Measurements from ENCODE around the gene OR1E1. TPM values are rescaled to one million over a fixed set of nuclear protein-coding genes. Genes with fewer than 3 reads are reported as not detected.
"Not testable (repeated sequence)": the region's sequence is repeated elsewhere in the genome, so short reads cannot be mapped to it uniquely, and the experiment has no call there.

Gene OR1E1
- total RNA-seq (not detected), polyA plus RNA-seq (not detected)

DNA sequence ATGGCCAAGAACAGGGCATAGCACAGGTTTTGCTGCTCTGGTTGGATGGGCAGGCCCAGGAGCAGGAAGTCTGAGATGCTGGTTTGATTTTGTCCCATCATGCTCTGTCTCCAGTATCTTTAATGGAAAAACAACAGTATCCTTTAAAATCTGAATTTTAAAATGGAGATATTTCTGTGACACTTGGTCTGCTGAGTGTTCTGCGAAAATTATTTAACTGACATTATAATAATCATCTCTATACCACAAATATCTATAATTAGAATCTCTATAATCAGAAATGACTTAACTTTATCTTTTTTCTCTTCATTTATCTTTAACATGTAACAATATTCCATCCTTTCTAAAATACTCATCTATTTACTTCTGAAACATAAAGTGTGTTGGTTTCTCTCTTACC, at the start of gene OR1E1:
Gene OR1E1, minus strand, starts transcription at position 101 of the 400 bp plus-strand sequence. Its CDS starts 0 bp downstream, at position 101.
- no peak within 1 kb of the TSS for H3K27ac ChIP-seq (ENCODE audit: insufficient read depth, low read length, poor library complexity, severe bottlenecking)
- H3K27ac Mint-ChIP-seq: no peak within 1 kb of the TSS

GRCh38 chr17:3447625-3448024, 49.4 kb upstream of the OR1E1 start:
- H3K9me3 Mint-ChIP-seq: peaks cover 0 to 1% (median 0%) of the 10 kb centered on the region in 7 donors
- Histone ChIP-seq H3K9me3 (ENCODE audit: control insufficient read depth in 2 of 2, low read length in 2 of 2) (no peaks in the 10 kb centered on the region), H3K36me3 (ENCODE audit: control insufficient read depth, insufficient read depth, low read length) (no peaks in the 10 kb centered on the region), H3K27me3 (ENCODE audit: control insufficient read depth, insufficient read depth, low read length) (peaks cover 5% of the 10 kb centered on the region), H3K4me1 (ENCODE audit: control insufficient read depth, insufficient read depth, low read length, poor library complexity, severe bottlenecking) (no peaks in the 10 kb centered on the region), H3K27ac (ENCODE audit: insufficient read depth, low read length, poor library complexity, severe bottlenecking) (no peak overlapping the region), H3K4me3 (ENCODE audit: low read depth, low read length) (no peak overlapping the region)
- peaks cover 26% of the 10 kb centered on the region for H3K27me3 Mint-ChIP-seq
- no peak for ATAC-seq (ENCODE audit: low read depth in 2 of 2)
- H3K4me3 Mint-ChIP-seq: no peak overlapping the region
- no peaks in the 10 kb centered on the region for H3K36me3 Mint-ChIP-seq
- no peak overlapping the region for H3K27ac Mint-ChIP-seq
- peak in 1 of 3 donors; percentile 1 for DNase-seq
- no peaks in the 10 kb centered on the region for H3K4me1 Mint-ChIP-seq

More for the DNA sequence above, at the start of gene OR1E1:
- Mint-ChIP-seq H3K4me1 (no peaks in the 10 kb centered on the region), H3K36me3 (no peaks in the 10 kb centered on the region), H3K9me3 (peaks cover 0 to 9% (median 4%) of the 10 kb centered on the region in 7 donors), H3K4me3 (no peak within 1 kb of the TSS), H3K27me3 (no peaks in the 10 kb centered on the region)
- Histone ChIP-seq H3K4me3 (ENCODE audit: low read depth, low read length) (no peak within 1 kb of the TSS), H3K4me1 (ENCODE audit: control insufficient read depth, insufficient read depth, low read length, poor library complexity, severe bottlenecking) (no peaks in the 10 kb centered on the region), H3K27me3 (ENCODE audit: control insufficient read depth, insufficient read depth, low read length) (no peaks in the 10 kb centered on the region), H3K36me3 (ENCODE audit: control insufficient read depth, insufficient read depth, low read length) (no peaks in the 10 kb centered on the region), H3K9me3 (ENCODE audit: control insufficient read depth in 2 of 2, low read length in 2 of 2) (no peaks in the 10 kb centered on the region)
- DNase-seq (no peak), ATAC-seq (ENCODE audit: low read depth in 2 of 2) (no peak)

DNA sequence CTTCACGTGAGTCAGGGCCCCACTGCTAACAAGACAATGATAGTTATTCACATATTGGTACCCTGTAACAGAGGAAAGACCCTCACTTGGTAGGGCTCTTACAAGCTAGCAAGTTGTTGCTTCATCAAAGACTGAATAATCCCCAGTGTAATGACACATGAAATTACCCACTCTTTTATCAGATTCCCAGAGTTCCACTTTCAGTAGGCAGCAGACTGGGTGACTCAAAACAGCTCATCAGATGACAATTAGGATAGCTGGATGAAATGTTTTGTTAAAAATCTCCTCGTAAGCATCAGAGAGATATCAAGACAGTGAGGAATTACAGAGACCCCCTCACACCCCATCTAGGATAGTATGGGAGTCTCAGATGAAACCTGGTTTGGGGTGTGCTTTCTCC, 42.2 kb upstream of the OR1E1 start:
- no peak overlapping the region for H3K4me3 ChIP-seq (ENCODE audit: low read depth, low read length)
- H3K9me3 ChIP-seq (ENCODE audit: control insufficient read depth in 2 of 2, low read length in 2 of 2): no peaks in the 10 kb centered on the region
- Mint-ChIP-seq H3K36me3 (no peaks in the 10 kb centered on the region), H3K4me3 (no peak overlapping the region), H3K27me3 (peaks cover 16% of the 10 kb centered on the region), H3K27ac (no peak overlapping the region), H3K9me3 (peaks cover 0 to 2% (median 0%) of the 10 kb centered on the region in 7 donors), H3K4me1 (no peaks in the 10 kb centered on the region)
- no peak for ATAC-seq (ENCODE audit: low read depth in 2 of 2)
- H3K27ac ChIP-seq (ENCODE audit: insufficient read depth, low read length, poor library complexity, severe bottlenecking): no peak overlapping the region
- DNase-seq: no peak
- H3K27me3 ChIP-seq (ENCODE audit: control insufficient read depth, insufficient read depth, low read length): peaks cover 19% of the 10 kb centered on the region
- no peaks in the 10 kb centered on the region for H3K4me1 ChIP-seq (ENCODE audit: control insufficient read depth, insufficient read depth, low read length, poor library complexity, severe bottlenecking)
- no peaks in the 10 kb centered on the region for H3K36me3 ChIP-seq (ENCODE audit: control insufficient read depth, insufficient read depth, low read length)

DNA sequence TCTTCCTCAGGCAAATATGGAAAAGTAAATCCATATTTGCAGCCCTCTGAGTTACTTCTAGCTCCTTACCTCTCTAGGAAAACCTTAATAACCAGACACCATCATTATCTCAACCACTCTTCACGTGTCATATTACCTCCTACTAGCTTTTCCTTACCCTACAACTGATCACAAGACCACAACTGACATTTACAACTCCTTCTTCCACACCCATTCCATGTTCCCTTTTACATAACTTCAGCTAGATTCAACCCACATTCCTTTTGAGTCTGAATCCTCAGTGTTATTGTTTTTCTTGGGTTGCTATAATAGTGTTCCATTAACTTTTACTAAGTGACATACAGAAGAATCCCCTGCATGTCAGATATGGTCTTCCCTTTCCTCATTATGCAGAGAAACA, 40.2 kb upstream of the OR1E1 start:
- DNase-seq: no peak
- Histone ChIP-seq H3K36me3 (ENCODE audit: control insufficient read depth, insufficient read depth, low read length) (no peaks in the 10 kb centered on the region), H3K4me3 (ENCODE audit: low read depth, low read length) (no peak overlapping the region), H3K27me3 (ENCODE audit: control insufficient read depth, insufficient read depth, low read length) (peaks cover 17% of the 10 kb centered on the region), H3K27ac (ENCODE audit: insufficient read depth, low read length, poor library complexity, severe bottlenecking) (no peak overlapping the region), H3K4me1 (ENCODE audit: control insufficient read depth, insufficient read depth, low read length, poor library complexity, severe bottlenecking) (no peaks in the 10 kb centered on the region), H3K9me3 (ENCODE audit: control insufficient read depth in 2 of 2, low read length in 2 of 2) (no peaks in the 10 kb centered on the region)
- H3K27me3 Mint-ChIP-seq: peaks cover 26% of the 10 kb centered on the region
- H3K27ac Mint-ChIP-seq: no peak overlapping the region
- no peak for ATAC-seq (ENCODE audit: low read depth in 2 of 2)
- H3K4me1 Mint-ChIP-seq: no peaks in the 10 kb centered on the region
- no peak overlapping the region for H3K4me3 Mint-ChIP-seq
- no peaks in the 10 kb centered on the region for H3K36me3 Mint-ChIP-seq
- H3K9me3 Mint-ChIP-seq: peaks cover 0 to 2% (median 0%) of the 10 kb centered on the region in 7 donors

DNA sequence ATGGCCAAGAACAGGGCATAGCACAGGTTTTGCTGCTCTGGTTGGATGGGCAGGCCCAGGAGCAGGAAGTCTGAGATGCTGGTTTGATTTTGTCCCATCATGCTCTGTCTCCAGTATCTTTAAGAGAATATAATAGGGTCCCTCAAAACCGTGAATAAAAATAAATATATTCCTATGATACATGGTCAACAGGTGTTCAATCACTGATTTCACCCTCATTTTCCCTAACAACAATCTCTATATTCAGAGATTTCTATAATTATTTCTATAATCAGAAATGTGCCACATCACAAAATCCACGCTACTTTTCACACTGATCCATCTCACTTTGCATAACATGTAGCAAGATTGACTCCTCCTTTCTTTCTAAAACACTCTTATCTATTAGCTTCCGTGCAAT, 35.5 kb upstream of the OR1E1 start, which contains the start of gene OR1E2:
Gene OR1E2, minus strand, starts transcription at position 101 of the 400 bp plus-strand sequence. Its CDS starts 0 bp downstream, at position 101.
- Mint-ChIP-seq H3K36me3 (no peaks in the 10 kb centered on the region), H3K27me3 (peaks cover 37% of the 10 kb centered on the region), H3K9me3 (peaks cover 0 to 6% (median 2%) of the 10 kb centered on the region in 7 donors), H3K4me3 (no peak within 1 kb of the TSS), H3K4me1 (no peaks in the 10 kb centered on the region), H3K27ac (no peak within 1 kb of the TSS)
- H3K27ac ChIP-seq (ENCODE audit: insufficient read depth, low read length, poor library complexity, severe bottlenecking): no peak within 1 kb of the TSS
- no peak for DNase-seq
- no peak within 1 kb of the TSS for H3K4me3 ChIP-seq (ENCODE audit: low read depth, low read length)
- H3K36me3 ChIP-seq (ENCODE audit: control insufficient read depth, insufficient read depth, low read length): no peaks in the 10 kb centered on the region
- H3K4me1 ChIP-seq (ENCODE audit: control insufficient read depth, insufficient read depth, low read length, poor library complexity, severe bottlenecking): no peaks in the 10 kb centered on the region
- no peaks in the 10 kb centered on the region for H3K9me3 ChIP-seq (ENCODE audit: control insufficient read depth in 2 of 2, low read length in 2 of 2)
- no peak for ATAC-seq (ENCODE audit: low read depth in 2 of 2)
- peaks cover 10% of the 10 kb centered on the region for H3K27me3 ChIP-seq (ENCODE audit: control insufficient read depth, insufficient read depth, low read length)

GRCh38 chr17:3433215-3433614, 35.0 kb upstream of the OR1E1 start:
- H3K27me3 Mint-ChIP-seq: peaks cover 32% of the 10 kb centered on the region
- H3K4me1 ChIP-seq (ENCODE audit: control insufficient read depth, insufficient read depth, low read length, poor library complexity, severe bottlenecking); H3K4me3 Mint-ChIP-seq; H3K9me3 Mint-ChIP-seq; DNase-seq; H3K27ac ChIP-seq (ENCODE audit: insufficient read depth, low read length, poor library complexity, severe bottlenecking); H3K27ac Mint-ChIP-seq; H3K4me1 Mint-ChIP-seq; ATAC-seq (ENCODE audit: low read depth in 2 of 2); H3K36me3 ChIP-seq (ENCODE audit: control insufficient read depth, insufficient read depth, low read length); H3K36me3 Mint-ChIP-seq; H3K4me3 ChIP-seq (ENCODE audit: low read depth, low read length); H3K9me3 ChIP-seq (ENCODE audit: control insufficient read depth in 2 of 2, low read length in 2 of 2); H3K27me3 ChIP-seq (ENCODE audit: control insufficient read depth, insufficient read depth, low read length): not testable (repeated sequence)

DNA sequence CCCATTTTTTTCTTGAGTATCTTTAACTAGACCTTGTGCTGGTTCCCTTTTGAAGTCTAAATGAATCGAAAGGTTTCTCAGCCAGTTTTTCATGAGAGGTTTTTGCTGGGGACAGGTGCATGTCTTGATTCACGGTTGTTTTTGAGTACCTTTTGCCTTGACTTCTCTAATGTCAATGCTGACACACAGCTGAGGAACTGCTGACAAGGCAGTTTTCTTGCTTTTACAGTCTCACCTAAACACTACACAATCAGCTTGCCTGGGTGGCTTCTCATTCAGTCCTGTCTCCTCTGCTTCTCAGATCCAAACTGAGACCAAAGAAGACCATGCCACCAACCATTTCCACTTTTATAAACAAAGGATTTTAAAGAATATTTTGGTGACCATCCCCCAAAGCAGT, 20.0 kb upstream of the OR1E1 start:
- Histone ChIP-seq H3K27ac (ENCODE audit: insufficient read depth, low read length, poor library complexity, severe bottlenecking) (no peak overlapping the region), H3K9me3 (ENCODE audit: control insufficient read depth in 2 of 2, low read length in 2 of 2) (no peaks in the 10 kb centered on the region), H3K36me3 (ENCODE audit: control insufficient read depth, insufficient read depth, low read length) (no peaks in the 10 kb centered on the region), H3K27me3 (ENCODE audit: control insufficient read depth, insufficient read depth, low read length) (peaks cover 3% of the 10 kb centered on the region), H3K4me3 (ENCODE audit: low read depth, low read length) (no peak overlapping the region), H3K4me1 (ENCODE audit: control insufficient read depth, insufficient read depth, low read length, poor library complexity, severe bottlenecking) (no peaks in the 10 kb centered on the region)
- no peaks in the 10 kb centered on the region for H3K4me1 Mint-ChIP-seq
- H3K9me3 Mint-ChIP-seq: peaks cover 0 to 3% (median 0%) of the 10 kb centered on the region in 7 donors
- no peak for ATAC-seq (ENCODE audit: low read depth in 2 of 2)
- H3K4me3 Mint-ChIP-seq: no peak overlapping the region
- DNase-seq: no peak
- no peak overlapping the region for H3K27ac Mint-ChIP-seq
- no peaks in the 10 kb centered on the region for H3K36me3 Mint-ChIP-seq
- H3K27me3 Mint-ChIP-seq: peaks cover 12% of the 10 kb centered on the region

DNA sequence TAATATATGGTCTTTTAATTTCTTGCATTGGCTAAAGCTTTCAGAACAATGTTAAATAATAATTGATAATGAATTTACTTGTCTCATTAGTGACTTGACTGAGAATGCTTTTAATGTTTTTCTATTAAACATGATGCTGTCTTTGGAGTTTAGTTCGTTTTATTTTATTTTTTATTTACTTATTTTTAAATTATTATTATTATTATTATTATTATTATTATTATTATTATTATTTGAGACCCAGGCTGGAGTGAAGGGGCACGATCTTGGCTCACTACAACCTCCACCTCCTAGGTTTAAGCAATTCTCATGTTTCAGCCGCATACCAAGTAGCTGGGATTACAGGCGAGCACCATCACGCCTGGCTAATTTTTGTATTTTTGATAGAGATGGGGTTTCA, 17.4 kb upstream of the OR1E1 start:
- no peaks in the 10 kb centered on the region for H3K9me3 ChIP-seq (ENCODE audit: control insufficient read depth in 2 of 2, low read length in 2 of 2)
- no peak for ATAC-seq (ENCODE audit: low read depth in 2 of 2)

More for the DNA sequence above, 17.4 kb upstream of the OR1E1 start:
- no peak overlapping the region for H3K4me3 ChIP-seq (ENCODE audit: low read depth, low read length)
- Mint-ChIP-seq H3K27me3 (peaks cover 17% of the 10 kb centered on the region), H3K27ac (no peak overlapping the region), H3K4me1 (peaks cover 0 to 2% (median 0%) of the 10 kb centered on the region in 4 donors), H3K4me3 (no peak overlapping the region), H3K36me3 (no peaks in the 10 kb centered on the region), H3K9me3 (peaks cover 0 to 3% (median 0%) of the 10 kb centered on the region in 7 donors)
- no peaks in the 10 kb centered on the region for H3K36me3 ChIP-seq (ENCODE audit: control insufficient read depth, insufficient read depth, low read length)
- H3K4me1 ChIP-seq (ENCODE audit: control insufficient read depth, insufficient read depth, low read length, poor library complexity, severe bottlenecking): no peaks in the 10 kb centered on the region
- peaks cover 3% of the 10 kb centered on the region for H3K27me3 ChIP-seq (ENCODE audit: control insufficient read depth, insufficient read depth, low read length)
- DNase-seq: no peak
- no peak overlapping the region for H3K27ac ChIP-seq (ENCODE audit: insufficient read depth, low read length, poor library complexity, severe bottlenecking)
